ENCODE data around the gene DCHS1.

- TF ChIP-seq POLR2AphosphoS5 (IDR thresholded peaks at IDR 0.05; ENCODE audit: low read depth, low read length) = no peak
- no peak for TF ChIP-seq POLR2A (IDR thresholded peaks at IDR 0.05; ENCODE audit: low read depth, low read length)
- no peak for TF ChIP-seq TAF1 (IDR thresholded peaks at IDR 0.05; ENCODE audit: borderline replicate concordance, low read depth, low read length)
Observed at GRCh38 chr11:6632116-6633073, 23.2 kb downstream of the DCHS1 start.
